IMR-90 (cell line): Measurements from ENCODE around the gene SOWAHD. TPM values are rescaled to one million over a fixed set of nuclear protein-coding genes. Genes with fewer than 3 reads are reported as not detected.

ENCODE experiments used
- ATAC-seq: fragments of 200-7000 bp; cut with Tn5 transposase; 2 replicates; pipeline ENCODE4 v1.9.1; 2020; ENCODE audit warnings: low read depth, mild to moderate bottlenecking, moderate library complexity
- BruUV-seq: library from RNA; stranded (reverse); fragments of 400-500 nt; replicated peaks from 2 replicates; lab custom pipeline; 2021; lab: Mats Ljungman, UMichigan
- CTCF ChIA-PET: fragments of 300-600 bp; formaldehyde crosslinking; extraction: SDS; loops from one replicate; lab custom pipeline; 2021; ENCODE audit warnings: antibody characterized with exemption; lab: Yijun Ruan, JAX
- POLR2A ChIA-PET: fragments of 300-600 bp; sonication (Branson Sonifier 250); formaldehyde crosslinking; loops from one replicate; lab custom pipeline; 2022; ENCODE audit warnings: antibody characterized with exemption; ENCODE audit not compliant: unreplicated experiment; lab: Charles Lee
- DNase-seq: peaks from one replicate; pipeline ENCODE4 v3.0.0; 2013
- H2AFZ ChIP-seq: replicated peaks from 2 replicates; pipeline ENCODE3; 2013; ENCODE audit warnings: low read length, mild to moderate bottlenecking; ENCODE audit not compliant: poor library complexity
- H2AK5ac ChIP-seq: 2 replicates; pipeline ENCODE4 v1.6.1; 2013; ENCODE audit warnings: low read depth, low read length, inconsistent platforms
- H2AK9ac ChIP-seq: replicated peaks from 2 replicates; pipeline ENCODE3; 2013; ENCODE audit warnings: mild to moderate bottlenecking, low read depth, low read length, moderate library complexity; ENCODE audit not compliant: poor library complexity
- H2BK120ac ChIP-seq: 2 replicates; pipeline ENCODE4 v1.6.1; 2013; ENCODE audit warnings: low read depth, low read length, inconsistent platforms
- H2BK15ac ChIP-seq: 3 replicates; pipeline ENCODE4 v1.6.1; 2013; ENCODE audit warnings: low read depth, low read length, inconsistent platforms
- H2BK20ac ChIP-seq: 2 replicates; pipeline ENCODE4 v1.6.1; 2013; ENCODE audit warnings: low read depth, mild to moderate bottlenecking, inconsistent platforms, low read length, moderate library complexity
- H2BK5ac ChIP-seq: 2 replicates; pipeline ENCODE4 v1.6.1; 2013; ENCODE audit warnings: mild to moderate bottlenecking, low read depth, low read length, inconsistent platforms; ENCODE audit not compliant: poor library complexity, severe bottlenecking
- H3K14ac ChIP-seq: replicated peaks from 2 replicates; pipeline ENCODE4 v1.6.1; 2013; ENCODE audit warnings: low read depth, low read length, inconsistent platforms
- H3K18ac ChIP-seq: 2 replicates; pipeline ENCODE4 v1.6.1; 2013; ENCODE audit warnings: low read depth, low read length, control low read depth
- H3K23ac ChIP-seq: 2 replicates; pipeline ENCODE4 v1.6.1; 2013; ENCODE audit warnings: low read depth, low read length, inconsistent platforms
- H3K27ac ChIP-seq: 2 replicates; pipeline ENCODE4 v1.5.1; 2013; ENCODE audit warnings: mild to moderate bottlenecking, control low read depth, low read length; ENCODE audit not compliant: insufficient read depth
- H3K27me3 ChIP-seq: 2 replicates; pipeline ENCODE4 v1.6.1; 2013; ENCODE audit warnings: low read length; ENCODE audit not compliant: control insufficient read depth, insufficient read depth
- H3K36me3 ChIP-seq: 2 replicates; pipeline ENCODE4 v1.6.1; 2013; ENCODE audit warnings: low read length, mixed read lengths; ENCODE audit not compliant: control insufficient read depth, insufficient read depth
- H3K4ac ChIP-seq: 2 replicates; pipeline ENCODE4 v1.6.1; 2013; ENCODE audit warnings: low read depth, low read length, inconsistent platforms
- H3K4me1 ChIP-seq: 2 replicates; pipeline ENCODE4 v1.6.1; 2013; ENCODE audit warnings: low read length, mixed read lengths; ENCODE audit not compliant: control insufficient read depth, insufficient read depth
- H3K4me2 ChIP-seq: 2 replicates; pipeline ENCODE4 v1.6.1; 2013; ENCODE audit warnings: low read depth, mild to moderate bottlenecking, control low read depth, low read length, moderate library complexity
- H3K4me3 ChIP-seq: 2 replicates; pipeline ENCODE4 v1.5.1; 2013; ENCODE audit warnings: low read depth, mild to moderate bottlenecking, control low read depth, low read length, moderate library complexity; ENCODE audit not compliant: insufficient read depth
- H3K56ac ChIP-seq: 2 replicates; pipeline ENCODE4 v1.6.1; 2013; ENCODE audit warnings: low read length, inconsistent platforms; ENCODE audit not compliant: insufficient read depth; ENCODE audit errors: extremely low read depth
- H3K79me1 ChIP-seq, 2 experiments: 2 replicates each; pipeline ENCODE4 v1.6.1; 2013; ENCODE audit warnings: low read length in 2 of 2, inconsistent platforms in 1 of 2, low read depth in 1 of 2
- H3K9ac ChIP-seq: 2 replicates; pipeline ENCODE4 v1.6.1; 2013; ENCODE audit warnings: low read depth, low read length, control low read depth
- H3K9me1 ChIP-seq: 2 replicates; pipeline ENCODE4 v1.6.1; 2013; ENCODE audit warnings: low read length, inconsistent platforms; ENCODE audit not compliant: insufficient read depth
- H3K9me3 ChIP-seq: 2 replicates; pipeline ENCODE4 v1.6.1; 2013; ENCODE audit warnings: low read length; ENCODE audit not compliant: control insufficient read depth, insufficient read depth
- H4K20me1 ChIP-seq: 2 replicates; pipeline ENCODE4 v1.6.1; 2013; ENCODE audit warnings: low read length, inconsistent platforms; ENCODE audit not compliant: insufficient read depth
- H4K5ac ChIP-seq: 2 replicates; pipeline ENCODE4 v1.6.1; 2013; ENCODE audit warnings: mild to moderate bottlenecking, low read depth, low read length, control low read depth
- H4K8ac ChIP-seq, 2 experiments: 2 replicates each; pipeline ENCODE4 v1.6.1; 2013; ENCODE audit warnings: low read depth in 2 of 2, low read length in 2 of 2, control low read depth in 1 of 2, inconsistent platforms in 1 of 2
- H4K91ac ChIP-seq: 2 replicates; pipeline ENCODE4 v1.6.1; 2013; ENCODE audit warnings: low read depth, low read length, inconsistent platforms; ENCODE audit not compliant: insufficient read depth
- BHLHE40 ChIP-seq: fragments of 150-350 bp; IDR thresholded peaks from 2 replicates; pipeline ENCODE4 v1.6.1; 2016; ENCODE audit warnings: mild to moderate bottlenecking, low read depth, low read length
- CEBPB ChIP-seq: IDR thresholded peaks from 2 replicates; pipeline ENCODE4 v1.6.1; 2012; ENCODE audit warnings: low read depth, low read length, improper control_type of control experiment
- CHD1 ChIP-seq: IDR thresholded peaks from 2 replicates; pipeline ENCODE4 v1.6.1; 2012; ENCODE audit warnings: low read depth, low read length, improper control_type of control experiment
- FOS ChIP-seq: fragments of 150-350 bp; IDR thresholded peaks from 2 replicates; pipeline ENCODE4 v1.6.1; 2016; ENCODE audit warnings: low read depth, low read length
- MAFK ChIP-seq: IDR thresholded peaks from 2 replicates; pipeline ENCODE4 v1.6.1; 2012; ENCODE audit warnings: low read depth, low read length, improper control_type of control experiment
- NFE2L2 ChIP-seq: fragments of 150-350 bp; IDR thresholded peaks from 2 replicates; pipeline ENCODE4 v1.6.1; 2016; ENCODE audit warnings: low read depth, mild to moderate bottlenecking, low read length
- RAD21 ChIP-seq: IDR thresholded peaks from 2 replicates; pipeline ENCODE4 v1.6.1; 2012; ENCODE audit warnings: low read length, improper control_type of control experiment
- RCOR1 ChIP-seq: IDR thresholded peaks from 2 replicates; pipeline ENCODE4 v1.6.1; 2012; ENCODE audit warnings: mild to moderate bottlenecking, low read length, improper control_type of control experiment; ENCODE audit not compliant: insufficient replicate concordance
- RFX5 ChIP-seq: IDR thresholded peaks from 2 replicates; pipeline ENCODE4 v1.8.0; 2012; ENCODE audit warnings: low read depth, mild to moderate bottlenecking, low read length, moderate library complexity
- SMC3 ChIP-seq: fragments of 150-350 bp; IDR thresholded peaks from 2 replicates; pipeline ENCODE4 v1.6.1; 2016; ENCODE audit warnings: low read depth, mild to moderate bottlenecking, antibody characterized with exemption, low read length, moderate library complexity
- USF2 ChIP-seq: fragments of 150-350 bp; IDR thresholded peaks from 2 replicates; pipeline ENCODE4 v1.6.1; 2017; ENCODE audit warnings: mild to moderate bottlenecking, antibody characterized with exemption, low read length, low read depth
- WGBS, 2 experiments: methylation state at CpG; one replicate each; pipeline versions ENCODE4 v1.1.5 to v1.1.7; 2013; ENCODE audit warnings: missing lambda C conversion rate in 2 of 2; ENCODE audit not compliant: insufficient read length in 1 of 2; ENCODE audit errors: extremely low coverage in 2 of 2; 5-methylcytosine and 5-hydroxymethylcytosine counted together
- dilution Hi-C: fragments of 300-500 bp; cut with HindIII; formaldehyde crosslinking; loops from one replicate; pipeline ENCODE4 v1.14.3; 2018; ENCODE audit warnings: low sequenced_read_pairs; ENCODE audit not compliant: unreplicated experiment
- in situ Hi-C: fragments of 300-500 bp; cut with MboI; formaldehyde crosslinking; loops from 3 replicates; pipeline ENCODE4 v1.14.3; 2019; ENCODE audit warnings: low sequenced_read_pairs, inconsistent platforms, mixed read lengths
- intact Hi-C: fragments of 100-400 bp; cut with micrococcal nuclease; formaldehyde crosslinking; loops from 2 replicates; pipeline ENCODE4 v1.10.0; 2022
- polyA plus RNA-seq, 3 experiments: library from polyadenylated mRNA; depleted of rRNA; stranded (reverse); fragments of >200 nt; gene quantifications; 2 replicates each; pipeline ENCODE4 v1.2.3, GENCODE V29; 2012; ENCODE audit warnings: low replicate concordance in 1 of 3
- total RNA-seq: library from RNA; depleted of rRNA; stranded (reverse); fragments of >200 nt; gene quantifications from 2 replicates; pipeline ENCODE4 v1.2.3, GENCODE V29; 2012

The SOWAHD gene
- total and polyA plus RNA-seq, 2 of the 4 experiments (the other 2 are of a cell fraction) = 0.17 to 0.18 TPM

DNA sequence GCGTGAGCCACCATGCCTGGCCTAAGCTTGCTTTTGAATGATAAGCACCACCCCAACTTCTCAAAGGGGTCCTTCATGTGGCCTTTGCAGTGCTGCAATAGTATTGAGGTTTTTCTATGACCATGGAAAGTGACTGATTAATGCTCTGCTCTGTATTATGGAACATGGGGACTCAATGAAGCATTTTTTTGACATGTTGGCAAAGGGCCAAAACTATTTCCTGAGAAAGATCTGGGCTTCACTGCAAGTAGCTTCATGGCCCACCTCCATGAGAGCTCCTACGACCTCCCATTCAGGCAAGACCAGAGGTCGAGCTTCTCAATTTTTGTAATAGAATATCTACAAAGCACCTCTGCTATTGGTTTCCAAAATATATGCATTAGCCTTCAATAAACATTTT lies 48.8 kb upstream of the SOWAHD start:
- Histone ChIP-seq H2AK5ac (no peak overlapping the region), H2AK9ac (no peak overlapping the region), H3K4me2 (no peak overlapping the region), H4K8ac (no peak overlapping the region), H3K56ac (no peak overlapping the region), H3K9me3 (no peaks in the 10 kb centered on the region), H3K9me1 (no peaks in the 10 kb centered on the region), H4K5ac (no peak overlapping the region), H2BK5ac (no peak overlapping the region), H2BK20ac (no peak overlapping the region), H3K4me3 (no peak overlapping the region), H3K36me3 (no peaks in the 10 kb centered on the region), H3K14ac (no peak overlapping the region), H3K27me3 (peaks cover 4% of the 10 kb centered on the region; the same call in 1 of the 2 replicates), H3K4me1 (no peaks in the 10 kb centered on the region), H4K20me1 (no peaks in the 10 kb centered on the region), H3K9ac (no peak overlapping the region), H3K27ac (no peak overlapping the region), H2BK120ac (no peak overlapping the region), H4K91ac (no peak overlapping the region), H2AFZ (no peak overlapping the region), H3K18ac (no peak overlapping the region), H2BK15ac (no peak overlapping the region), H3K4ac (no peak overlapping the region), H3K79me1 (no peaks in the 10 kb centered on the region), H3K23ac (no peak overlapping the region)
- 18% methylated on average over 2 of the region's 3 CpGs; no CpG with 5 or more reads in 1 of the 2 experiments for WGBS, 2 experiments
- TF ChIP-seq NFE2L2 (no peak), RAD21 (no peak), CHD1 (no peak), USF2 (no peak), RFX5 (no peak), RCOR1 (no peak), FOS (no peak), SMC3 (no peak), CEBPB (no peak), BHLHE40 (no peak), MAFK (no peak)
- ATAC-seq (no peak), DNase-seq (no peak)
- no TSS peak for BruUV-seq
- POLR2A ChIA-PET = no interaction called here
- in situ Hi-C loops (no loop called here), dilution Hi-C loops (no loop called here), intact Hi-C loops (no loop called here)
- CTCF ChIA-PET = no interaction called here
